Activated CD4-positive, alpha-beta T cell treated with anti-CD3 and anti-CD28 coated beads, Interleukin-2, Interleukin-6, amounts not matched to agents 100 ng/mL and 50 ng/mL, durations not matched to agents 16 hours and 8 hours (primary cell): ENCODE results near the gene KMO.

Experiments
- DNase-seq: peaks from one replicate; pipeline ENCODE4 v3.0.0-alpha.2; 2020

The KMO gene

DNA sequence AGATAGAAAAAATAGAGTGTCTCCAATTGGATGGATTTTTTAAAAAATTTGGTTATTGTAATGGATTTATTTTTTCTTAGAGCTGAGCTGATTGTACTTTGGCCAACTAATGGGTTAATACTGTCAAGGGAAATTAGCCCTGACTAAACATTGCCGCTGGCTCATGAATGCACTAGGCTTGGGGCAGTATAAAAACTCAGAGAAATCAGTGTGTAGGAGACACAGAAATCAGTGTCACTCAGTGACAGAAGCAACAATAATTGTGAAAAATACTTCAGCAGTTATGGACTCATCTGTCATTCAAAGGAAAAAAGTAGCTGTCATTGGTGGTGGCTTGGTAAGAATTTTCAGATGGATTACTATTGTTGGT lies at the start of gene KMO:
Gene KMO, plus strand, starts transcription at position 217 of the 370 bp plus-strand sequence. Its CDS starts 67 bp downstream, at position 284.
- DNase-seq = no peak

DNA sequence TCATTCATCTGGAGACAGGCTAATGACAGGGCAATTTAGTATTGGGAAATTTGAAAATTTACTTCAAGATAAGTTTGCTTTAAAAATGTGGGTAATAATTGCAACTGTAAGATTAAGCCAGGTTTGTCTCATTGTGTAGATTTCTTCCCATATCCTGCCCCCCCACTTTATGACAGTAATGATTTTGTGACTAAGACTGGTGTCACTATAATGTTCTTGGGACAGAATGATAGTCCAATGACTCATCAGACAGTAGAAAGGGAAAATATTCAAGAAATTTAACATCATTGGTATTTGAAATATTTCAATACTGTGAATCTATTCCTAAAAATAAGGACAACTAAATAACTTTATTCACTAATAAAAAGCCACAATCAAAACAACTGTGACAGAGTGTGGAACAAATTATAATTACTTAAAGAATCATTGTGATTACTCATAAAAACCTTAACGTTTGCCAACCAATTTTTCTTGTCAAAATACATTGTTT lies 49.4 kb upstream of the KMO start:
- DNase-seq = no peak

DNA sequence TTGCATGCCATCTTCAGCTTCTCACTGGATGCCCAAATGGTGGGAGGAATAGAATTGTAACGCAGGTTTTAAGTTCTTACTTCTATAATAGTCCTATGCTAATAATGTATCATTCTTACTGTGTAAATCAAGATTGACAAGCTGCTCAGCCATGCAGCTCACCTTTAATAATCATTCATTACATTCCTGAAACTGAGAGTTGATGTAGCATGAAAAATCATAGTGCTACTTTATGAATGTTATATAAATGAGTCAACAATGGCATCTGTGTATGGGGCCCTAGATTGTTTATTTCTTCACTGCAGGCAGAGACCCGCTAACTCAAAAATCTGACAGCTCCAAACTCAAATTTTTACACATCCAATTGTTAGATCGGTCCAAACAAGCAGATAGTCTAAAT lies 47.0 kb upstream of the KMO start:
- DNase-seq = peak; percentile 14

DNA sequence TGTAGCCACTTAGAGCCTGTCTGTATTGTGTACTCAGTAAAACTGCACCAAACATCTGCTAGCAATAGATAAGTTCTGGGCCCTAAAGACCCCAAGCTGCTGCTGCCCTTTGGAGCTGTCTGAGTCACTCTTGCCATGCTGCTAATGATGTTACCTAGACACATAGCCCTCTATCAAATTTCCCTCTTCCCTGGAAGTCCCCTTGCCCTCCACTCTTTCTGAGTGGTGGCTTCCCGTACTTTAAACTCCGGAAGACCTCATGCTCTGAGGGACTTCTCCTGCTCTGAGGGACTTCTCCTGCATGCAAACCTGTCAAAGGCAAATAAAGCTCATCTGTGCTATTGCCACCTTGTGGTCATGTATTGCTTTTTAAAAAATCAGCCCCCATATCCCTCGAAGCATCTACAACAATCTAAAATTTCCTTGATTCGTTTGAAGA lies 46.6 kb upstream of the KMO start:
- peak; percentile 17 for DNase-seq

DNA sequence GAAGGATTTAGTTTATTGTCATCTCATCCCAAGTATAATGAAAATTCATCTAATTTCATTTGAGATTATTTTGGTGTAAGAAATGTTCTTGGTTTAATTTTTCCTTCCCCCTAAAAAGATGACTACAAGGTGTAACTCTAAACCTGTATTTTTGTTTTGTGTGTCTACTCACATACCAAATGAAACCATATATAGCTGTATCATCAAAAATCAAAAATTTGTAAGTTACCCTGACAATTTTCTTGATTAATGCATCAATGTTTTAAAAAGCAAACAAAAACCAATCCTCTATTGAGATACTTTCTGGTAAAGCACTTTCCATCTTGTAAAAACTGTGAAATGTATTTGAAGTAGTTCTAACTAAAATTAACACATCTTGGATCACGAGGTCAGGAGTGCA lies 43.4 kb upstream of the KMO start:
- no peak for DNase-seq

DNA sequence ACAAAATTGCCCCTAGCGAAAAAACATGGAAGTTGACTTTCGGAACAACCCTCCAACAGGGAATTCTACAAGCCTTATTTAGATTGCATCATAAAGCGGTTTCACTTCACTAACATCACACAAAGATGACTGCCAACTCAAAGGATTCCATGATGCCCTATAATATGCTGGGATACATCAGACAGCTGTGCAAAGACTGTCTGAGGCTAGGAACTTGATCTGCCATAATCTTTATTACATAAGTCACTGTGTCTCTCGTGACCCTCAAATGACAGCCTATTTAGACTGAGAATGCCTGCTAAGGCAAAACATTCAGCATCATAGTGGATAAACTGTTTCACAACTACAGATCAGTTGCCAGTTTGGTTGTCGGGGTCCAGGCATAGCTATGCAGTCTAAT lies 36.4 kb upstream of the KMO start:
- DNase-seq = no peak

DNA sequence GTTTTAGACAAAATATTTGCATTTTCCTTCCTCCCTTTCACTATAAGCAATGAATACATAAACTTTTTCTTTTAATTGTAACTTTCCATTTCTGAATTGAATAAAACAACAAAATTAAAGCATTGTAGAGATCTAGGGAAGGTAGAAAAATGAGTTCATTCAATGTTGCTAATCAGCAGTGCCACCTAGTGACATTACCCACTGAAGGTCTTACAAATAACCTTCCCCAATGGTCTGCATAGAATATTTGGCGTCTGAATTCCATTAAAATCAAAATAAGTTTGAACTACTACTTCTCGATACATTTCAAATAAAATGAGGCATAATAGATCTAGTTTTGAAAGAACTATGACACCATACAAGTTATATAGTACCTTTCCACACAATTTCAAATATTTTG lies 32.3 kb upstream of the KMO start:
- DNase-seq = no peak

DNA sequence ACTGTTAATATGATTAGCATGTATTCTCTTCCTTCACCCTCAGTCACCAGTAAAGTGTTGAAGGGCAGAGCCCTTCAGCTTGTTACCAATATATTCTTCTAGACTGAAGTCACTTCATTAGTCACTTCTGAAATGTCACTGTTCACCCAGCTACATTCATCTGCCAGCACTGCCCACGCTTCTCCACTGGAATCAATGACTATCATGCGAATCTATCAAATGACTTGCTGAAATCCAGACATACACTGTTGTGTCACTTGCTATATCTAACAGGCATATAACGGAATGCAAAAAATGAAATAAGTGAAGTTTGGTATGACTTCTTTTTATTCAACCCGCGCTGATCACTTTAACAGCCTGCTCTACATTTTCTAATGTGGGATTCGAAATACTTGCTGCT lies 28.7 kb upstream of the KMO start:
- DNase-seq = no peak

DNA sequence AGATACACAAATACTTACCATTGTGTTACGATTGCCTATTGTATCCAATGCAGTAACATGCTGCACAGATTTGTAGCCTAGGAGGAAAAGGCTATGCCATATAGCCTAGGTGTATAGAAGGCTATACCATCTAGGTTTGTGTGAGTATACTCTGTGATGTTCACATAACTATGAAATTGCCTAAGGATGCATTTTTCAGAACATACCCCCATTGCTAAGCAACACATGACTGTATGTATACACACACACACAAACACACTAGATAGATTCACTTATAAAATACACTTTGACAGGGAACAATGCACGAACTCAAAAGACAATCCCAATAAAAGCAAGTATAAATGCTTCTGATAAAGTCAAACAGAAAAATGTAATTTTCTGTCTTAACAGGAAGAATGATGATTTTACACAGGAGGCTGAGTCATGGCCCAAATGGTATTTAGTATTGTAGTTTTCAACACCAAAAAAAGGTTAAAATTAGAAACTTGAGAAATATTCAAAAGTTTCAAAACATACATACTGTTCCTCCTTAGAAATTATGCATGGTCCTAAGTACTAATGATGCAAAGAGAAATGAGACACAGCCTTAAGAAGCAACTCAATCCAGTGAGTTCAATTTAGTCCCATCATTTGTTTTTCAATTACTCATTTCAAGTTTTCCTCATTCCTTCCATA lies 24.9 kb upstream of the KMO start:
- DNase-seq = no peak

DNA sequence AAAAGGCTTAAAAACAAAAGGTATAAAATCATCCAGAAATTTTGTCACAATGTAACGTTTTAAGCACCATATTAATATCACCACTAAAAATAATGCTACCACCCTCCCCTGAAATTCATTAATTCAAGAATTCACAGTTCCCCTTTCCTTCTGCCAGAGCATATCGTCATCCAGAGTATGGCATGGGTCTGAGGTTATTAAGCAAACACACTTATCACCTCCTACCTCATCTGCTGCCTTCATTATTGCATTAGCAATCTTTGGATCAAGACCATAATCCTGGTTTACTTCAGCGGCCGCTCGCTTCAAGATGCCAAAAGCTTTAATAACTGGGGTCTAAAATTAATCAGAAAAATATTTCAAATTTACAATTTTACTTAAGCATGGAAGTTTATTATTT lies 18.8 kb upstream of the KMO start:
- no peak for DNase-seq

DNA sequence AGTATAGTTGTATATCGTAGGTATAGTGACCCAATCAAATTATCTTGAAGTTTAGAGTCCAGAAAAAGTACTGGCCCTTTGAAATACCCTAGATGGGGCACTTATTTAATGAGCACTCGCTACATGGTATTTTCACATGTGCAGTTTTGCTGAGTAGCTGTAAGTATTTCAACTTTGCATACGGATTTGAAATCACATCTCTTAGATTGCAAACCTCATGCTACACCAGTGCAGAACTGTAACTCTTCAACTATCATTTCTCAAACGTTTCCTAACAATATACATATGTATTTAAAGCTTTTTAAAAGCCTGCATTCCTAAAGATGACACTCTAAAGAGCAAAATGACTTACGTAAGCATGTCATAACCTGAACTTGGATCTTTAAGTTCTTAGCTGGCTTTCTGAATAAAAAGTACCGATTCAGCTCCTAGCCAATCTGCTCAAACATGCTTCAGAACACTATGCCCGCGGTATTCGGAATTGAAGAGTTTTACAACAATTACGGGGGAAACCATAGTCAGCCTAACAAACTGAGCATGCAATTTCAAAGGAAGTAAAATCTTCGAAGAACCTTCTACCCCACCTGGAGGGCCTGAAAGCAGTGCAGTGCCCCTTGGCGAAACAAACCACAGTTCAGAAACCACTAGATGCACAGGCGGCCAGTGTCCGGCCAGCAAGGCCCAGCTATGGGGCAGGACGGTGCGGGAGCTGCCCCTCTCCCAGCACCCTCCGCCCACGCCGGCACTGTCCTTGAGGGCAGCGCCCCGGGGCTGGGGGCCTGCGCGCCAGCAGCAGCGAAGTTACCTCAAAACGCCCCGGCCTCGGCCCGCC lies 13.5 kb upstream of the KMO start:
- peak; percentile 25 for DNase-seq

DNA sequence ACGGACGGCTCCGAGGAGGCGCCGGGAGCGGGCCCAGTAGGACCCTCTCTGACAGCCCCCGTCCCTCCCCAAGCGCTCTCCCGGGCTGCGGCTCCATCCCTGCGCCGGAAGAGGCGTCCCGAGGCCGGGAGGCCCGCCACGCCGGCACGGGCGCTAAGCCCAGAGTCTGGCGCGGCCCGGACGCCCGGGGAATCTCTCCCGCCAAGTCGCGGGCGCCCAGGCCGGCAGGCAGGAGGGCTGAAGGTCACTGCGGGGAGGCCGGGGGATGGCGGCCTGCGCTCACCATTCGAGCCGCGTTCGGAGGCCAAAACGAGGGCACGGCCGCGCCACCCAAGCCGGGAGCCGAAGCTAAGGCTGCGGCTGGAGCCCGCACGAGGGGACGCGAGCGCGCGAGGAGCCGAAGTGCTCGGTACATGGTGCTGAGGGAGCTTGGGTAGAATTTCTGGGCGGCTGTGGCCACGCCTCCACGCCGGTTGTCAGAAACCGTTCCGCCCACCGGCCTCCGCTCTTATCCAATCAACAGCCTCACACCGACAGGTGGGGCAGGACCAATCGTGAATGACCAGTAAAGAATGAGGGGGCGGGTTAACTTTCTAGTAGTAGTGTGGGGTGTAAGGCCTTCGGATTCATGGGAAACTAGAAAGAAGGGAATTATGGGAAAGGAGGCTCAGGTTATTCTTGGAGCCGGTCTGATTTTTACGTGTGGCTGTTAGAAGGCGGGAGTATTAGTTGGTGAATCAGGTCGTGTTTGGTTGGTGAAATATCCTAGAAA lies 12.7 kb upstream of the KMO start, which contains the start of gene FH:
Gene FH, minus strand, starts transcription at position 448 of the 772 bp plus-strand sequence. Its CDS starts 33 bp downstream, at position 415.
- peak; percentile 97 for DNase-seq

DNA sequence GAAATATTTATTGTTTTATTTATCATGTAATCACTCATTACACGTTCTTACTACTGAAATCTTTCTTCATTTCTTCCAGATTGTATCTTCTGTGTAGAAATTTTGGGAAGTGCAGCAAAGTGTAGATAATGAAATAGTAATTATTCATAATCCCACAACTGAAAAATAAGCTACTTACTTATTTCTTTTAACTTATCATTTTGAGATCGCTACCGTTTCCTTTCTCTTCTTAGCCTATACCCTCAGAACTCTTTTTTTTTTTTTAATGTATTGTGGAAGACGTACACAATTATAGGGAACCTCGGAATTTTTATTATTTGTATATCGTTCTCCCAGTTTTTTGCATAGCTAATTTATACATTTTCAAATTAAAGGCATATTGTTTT lies 12.1 kb upstream of the KMO start:
- DNase-seq = no peak

DNA sequence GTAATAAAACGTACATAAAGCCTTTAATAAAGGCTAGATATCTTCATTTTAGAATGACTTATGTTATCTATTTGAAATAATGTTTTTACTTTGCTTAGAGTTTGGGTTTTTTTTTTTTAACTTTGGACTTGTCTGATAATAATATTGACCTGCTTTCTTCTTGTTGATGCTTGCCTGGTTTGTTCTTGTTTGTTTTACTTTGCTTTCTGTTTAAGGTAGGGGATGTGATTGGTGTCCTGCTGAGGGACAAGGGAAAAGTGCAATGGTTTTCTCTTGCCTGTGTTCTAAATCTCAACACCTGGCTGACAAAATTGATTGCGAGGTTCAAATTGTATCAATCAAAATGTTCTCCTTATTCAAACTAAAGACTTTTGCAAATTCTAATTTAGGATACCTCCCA lies 10.5 kb upstream of the KMO start:
- no peak for DNase-seq

DNA sequence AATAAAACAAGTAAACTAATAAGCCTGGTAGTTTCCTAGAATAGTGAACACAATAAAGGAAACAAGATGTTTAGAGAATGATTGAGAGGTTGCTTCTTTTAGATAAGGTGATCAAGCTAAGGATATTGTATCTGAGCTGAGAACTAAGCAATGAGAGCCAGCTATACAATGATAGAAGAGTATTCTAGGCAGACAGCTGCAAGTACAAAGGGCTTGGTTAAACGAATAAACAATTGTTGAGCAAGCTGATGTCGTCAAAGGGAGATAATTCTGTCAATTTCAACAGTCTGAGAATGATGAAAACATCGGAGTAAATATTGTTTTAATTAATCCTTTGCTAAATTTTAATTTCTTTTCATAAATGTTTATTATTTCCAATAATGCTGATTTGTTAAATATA lies 7.2 kb upstream of the KMO start:
- DNase-seq = no peak

DNA sequence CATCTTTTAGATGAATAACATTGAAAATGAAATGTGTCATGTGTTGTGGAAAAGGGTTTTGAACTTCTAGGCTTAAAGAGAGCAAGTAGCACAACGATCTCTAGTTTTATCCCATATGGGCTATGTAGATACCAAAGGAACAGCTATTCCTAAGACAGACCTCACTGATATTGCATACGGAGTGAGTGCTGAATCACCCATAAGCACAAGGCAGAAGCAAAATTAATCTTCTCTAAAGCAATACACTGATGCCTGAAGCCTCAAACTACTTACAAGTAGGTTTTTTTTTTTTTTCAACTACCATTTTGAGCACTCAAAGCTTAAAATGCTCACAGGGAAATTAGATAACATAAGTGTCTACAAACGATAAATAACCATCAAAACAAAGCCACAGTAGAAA lies 5.0 kb upstream of the KMO start:
- DNase-seq = no peak

DNA sequence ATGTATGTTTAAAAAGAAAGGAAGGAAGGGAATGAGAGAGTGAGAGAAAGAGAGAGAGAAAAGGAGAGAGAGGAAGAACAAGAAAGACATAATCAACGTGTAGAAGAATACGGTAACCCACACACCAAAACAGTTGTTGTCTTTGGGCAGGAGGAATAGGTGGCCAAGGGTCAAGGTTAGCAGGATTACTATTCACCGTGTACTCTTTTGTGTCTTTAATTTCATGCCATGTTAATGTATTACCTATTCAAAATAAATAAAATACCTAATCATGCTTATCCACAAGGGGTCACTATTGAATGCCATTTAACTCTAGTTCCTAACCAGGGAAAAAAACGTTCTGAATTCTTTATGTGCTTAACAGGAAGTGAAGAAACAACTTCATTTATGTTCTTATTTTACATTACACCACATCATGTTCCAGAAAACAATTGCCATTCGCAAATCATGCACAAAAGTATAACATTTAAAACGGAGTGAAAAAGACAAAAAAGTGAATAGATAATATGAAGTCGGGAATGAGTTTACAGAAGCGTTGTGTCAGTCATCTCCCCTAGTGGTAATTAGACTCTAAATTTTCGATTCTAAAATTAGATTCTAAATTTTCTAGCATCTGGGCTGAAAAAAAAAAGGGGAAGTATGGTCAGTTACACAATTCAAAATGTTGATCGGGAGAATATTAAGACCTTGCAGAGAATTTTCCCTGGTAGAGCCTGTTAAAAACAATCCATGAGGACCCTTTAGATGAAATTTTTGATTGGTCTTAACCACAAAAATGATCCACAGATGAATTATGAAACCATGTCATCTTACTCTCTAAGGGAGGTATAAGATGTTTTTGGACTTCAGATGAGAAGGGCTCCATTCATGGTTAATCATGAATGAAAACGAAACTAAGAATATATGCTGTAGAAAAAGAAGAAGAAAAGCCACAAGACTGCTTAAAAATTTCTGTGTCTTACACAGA lies 700 bp upstream of the KMO start:
- peak; percentile 68 for DNase-seq

DNA sequence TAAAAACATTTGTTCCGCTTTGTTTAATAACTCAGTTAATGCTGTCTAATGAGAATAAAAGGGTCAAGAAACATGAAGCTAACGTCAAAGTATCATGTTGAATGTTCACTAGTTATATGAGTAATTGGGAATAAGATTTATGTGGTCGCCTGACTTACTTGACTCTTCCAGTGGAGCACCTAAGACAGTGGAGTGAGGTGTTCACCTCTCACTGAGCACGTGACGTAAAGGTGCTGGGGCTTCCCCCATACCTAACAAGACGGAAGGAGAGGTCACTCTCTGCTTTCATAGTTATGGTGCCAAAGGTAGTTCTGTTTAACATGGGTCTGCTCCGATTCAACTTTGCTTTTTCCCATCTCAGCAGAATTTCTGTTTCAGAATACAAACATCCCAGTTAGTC lies 686 bp downstream of the KMO start:
- DNase-seq = peak; percentile 15

DNA sequence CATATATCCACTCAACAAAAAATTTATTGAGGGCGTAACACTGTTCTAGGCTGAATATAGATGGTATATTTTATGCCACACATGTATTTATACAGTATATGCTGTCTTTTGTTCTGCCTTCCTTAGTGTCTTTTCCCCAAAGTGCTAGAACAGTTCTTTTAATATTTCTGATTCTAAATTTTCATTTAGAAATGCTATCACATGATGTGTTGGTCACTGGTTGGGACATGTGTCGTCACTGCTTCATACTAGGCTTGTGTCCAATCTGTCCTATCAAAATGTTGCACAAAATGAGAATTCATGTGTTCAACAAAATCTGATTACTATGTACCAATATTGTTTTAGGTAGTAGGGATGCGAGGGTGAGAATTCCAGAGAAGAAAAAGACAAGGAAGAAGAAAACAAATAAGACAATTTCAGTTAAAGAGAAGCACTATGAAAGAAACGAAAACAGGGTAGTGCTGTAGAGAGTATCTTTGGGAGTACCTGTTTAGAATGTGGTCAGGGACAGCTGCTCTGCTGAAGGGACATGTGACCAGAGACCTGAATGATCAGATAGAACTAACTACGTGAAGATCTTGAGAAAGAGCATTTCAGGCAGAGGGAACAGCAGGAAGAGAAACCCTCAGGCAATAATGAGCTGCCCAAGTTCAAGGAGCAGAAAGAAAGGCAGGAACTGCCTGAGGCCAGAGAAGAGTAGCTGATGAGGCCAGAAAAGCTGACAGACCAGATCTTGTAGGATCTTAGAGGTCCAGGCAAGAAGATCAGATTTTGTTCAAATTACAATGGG lies 1.3 kb downstream of the KMO start:
- DNase-seq = no peak

DNA sequence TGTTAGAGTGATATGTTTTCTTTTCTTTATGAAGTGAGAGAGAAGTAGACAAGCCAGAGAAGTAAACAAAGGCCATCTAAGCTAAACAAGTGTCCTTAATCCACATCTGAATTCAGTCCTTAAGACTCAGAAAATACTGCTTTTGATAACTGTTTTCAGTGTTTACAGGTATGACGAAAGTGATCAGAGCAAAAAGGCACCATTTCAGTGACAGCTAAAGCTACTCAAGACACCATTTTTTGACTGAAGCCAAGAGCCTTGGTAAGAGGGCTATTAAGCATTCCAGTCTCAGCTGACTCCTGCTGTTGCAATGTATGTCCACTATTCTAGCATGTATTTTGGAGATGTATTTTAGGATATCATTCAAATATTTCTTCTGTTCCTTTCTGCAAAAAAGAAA lies 4.1 kb downstream of the KMO start:
- DNase-seq = no peak

DNA sequence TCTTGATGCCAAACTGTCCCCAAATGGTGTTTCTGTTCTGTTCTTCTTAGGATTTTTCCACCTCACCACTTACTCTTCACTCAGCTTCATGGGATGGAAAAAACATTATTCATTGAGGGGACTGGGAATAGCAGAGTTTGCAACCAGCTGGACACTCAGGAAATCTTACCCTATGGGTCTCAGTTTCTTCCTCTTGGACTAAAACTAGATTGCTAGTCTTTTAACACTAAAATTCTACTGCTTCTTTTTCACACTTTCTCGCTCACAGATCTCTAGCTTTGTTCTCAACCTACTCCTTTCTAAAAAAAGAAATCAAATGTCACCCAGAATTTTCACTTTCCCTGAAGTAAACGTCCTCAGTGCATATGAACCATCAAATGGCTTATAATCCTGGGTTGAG lies 4.8 kb downstream of the KMO start:
- DNase-seq = no peak
